Measurements from ENCODE around the gene PADI1.

- TF ChIP-seq CSDC2 (CRISPR knock-in tag; IDR thresholded peaks at IDR 0.05) (no peak), RARB (CRISPR knock-in tag; IDR thresholded peaks at IDR 0.05) (no peak)
These were observed 46.0 kb upstream of the PADI1 start for GRCh38 chr1:17158961-17159360.

All from SK-N-SH treated with all-trans-retinoic acid at 6 μM for 48 hours (cell line).